ENCODE data around the gene COL17A1.

GRCh38 chr10:104077247-104077646 lies 8.4 kb downstream of the COL17A1 start:
- TF ChIP-seq CTCF (IDR thresholded peaks at IDR 0.05; ENCODE audit: insufficient read depth, low read length) (no peak), POLR2AphosphoS5 (IDR thresholded peaks at IDR 0.05; ENCODE audit: low read depth) (no peak)

All from HL-60 (cell line).